Urinary bladder (tissue), 4 donors: ENCODE data around the gene MGAT4D. TPM values are rescaled to one million over a fixed set of nuclear protein-coding genes. Genes with fewer than 3 reads are reported as not detected.
"Not testable (repeated sequence)": the region's sequence is repeated elsewhere in the genome, so short reads cannot be mapped to it uniquely, and the experiment has no call there.

Experiments used
- DNase-seq: peaks from one replicate; pipeline ENCODE4 v3.0.0-alpha.2; 2015; ENCODE audit errors: extremely low spot score
- H3K27ac ChIP-seq: one replicate; pipeline ENCODE4 v1.5.1; 2013; ENCODE audit warnings: low read depth, mild to moderate bottlenecking, moderate library complexity
- H3K36me3 ChIP-seq: one replicate; pipeline ENCODE4 v1.6.1; 2013; ENCODE audit warnings: mild to moderate bottlenecking, moderate library complexity; ENCODE audit not compliant: insufficient read depth
- H3K4me1 ChIP-seq: one replicate; pipeline ENCODE4 v1.6.1; 2013; ENCODE audit warnings: mild to moderate bottlenecking, moderate library complexity; ENCODE audit not compliant: insufficient read depth
- H3K4me3 ChIP-seq: one replicate; pipeline ENCODE4 v1.5.1; 2013; ENCODE audit warnings: low read depth, low read length
- WGBS: extraction: QIAGEN DNeasy Blood & Tissue Kit; methylation state at CpG from one replicate; pipeline ENCODE4 v1.1.7; 2013; 5-methylcytosine and 5-hydroxymethylcytosine counted together
- polyA plus RNA-seq: library from polyadenylated mRNA; stranded (reverse); fragments of 200-250 nt; gene quantifications from one replicate; pipeline ENCODE4 v1.2.3, GENCODE V29; 2013
- total RNA-seq: library from RNA; depleted of rRNA; stranded (reverse); fragments of >200 nt; gene quantifications from one replicate; pipeline ENCODE4 v1.2.3, GENCODE V29; 2014
- donor health status: healthy with polysubstance abuse.
- donor health status: healthy.

The MGAT4D gene
- total and polyA plus RNA-seq, 2 donors = not detected

- 92% methylated on average over 31 of the region's 32 CpGs for WGBS
- not testable (repeated sequence) for H3K4me1 ChIP-seq
Observed at GRCh38 chr4:140413130-140413969, 84.7 kb downstream of the MGAT4D start.

DNA sequence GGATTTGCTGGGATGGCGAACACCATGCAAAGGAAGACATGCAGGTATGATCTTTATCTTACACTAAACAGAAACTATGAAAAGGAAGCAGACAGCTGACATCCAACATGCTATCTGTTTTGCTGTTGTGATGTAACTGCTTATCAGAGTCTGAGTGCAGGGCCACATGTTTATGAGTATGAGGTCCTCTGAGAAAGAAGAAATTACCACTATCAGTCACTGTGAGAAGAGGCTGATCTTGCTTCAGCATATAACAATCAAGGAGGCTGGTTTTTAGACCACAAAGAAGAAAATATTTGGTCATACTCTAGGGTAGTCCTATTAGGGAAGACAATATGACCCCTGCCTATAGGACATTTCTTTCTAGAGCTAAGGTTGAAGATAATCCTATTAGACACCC, 89.1 kb downstream of the MGAT4D start:
- no peak overlapping the region for H3K4me3 ChIP-seq
- no peak overlapping the region for H3K27ac ChIP-seq
- 86% methylated on average over 1 of the region's 1 CpG for WGBS
- no peaks in the 10 kb centered on the region for H3K36me3 ChIP-seq
- DNase-seq = no peak
- no peaks in the 10 kb centered on the region for H3K4me1 ChIP-seq

More at GRCh38 chr4:140413130-140413969, 84.7 kb downstream of the MGAT4D start:
- not testable (repeated sequence) for H3K4me3 ChIP-seq, DNase-seq, H3K36me3 ChIP-seq, H3K27ac ChIP-seq

DNA sequence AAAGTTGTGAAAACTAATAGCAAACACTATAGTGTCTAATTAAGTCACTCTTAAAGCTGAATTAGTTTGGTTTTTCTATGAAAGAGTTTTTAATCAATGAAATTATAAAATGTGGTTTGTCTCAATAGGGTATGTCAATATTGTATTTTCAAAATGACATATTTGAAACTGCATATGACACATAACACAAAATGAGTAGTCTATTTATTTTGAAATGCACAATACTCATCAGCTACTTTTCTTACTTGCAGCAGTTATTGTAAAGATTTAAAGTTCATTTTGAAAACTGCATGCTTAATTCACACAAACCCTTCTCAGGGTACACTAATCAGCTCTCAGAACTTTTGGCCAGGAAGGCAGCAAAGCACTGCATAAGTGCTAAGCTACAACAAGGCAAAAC, 91.8 kb downstream of the MGAT4D start:
- H3K4me1 ChIP-seq = no peaks in the 10 kb centered on the region
- H3K4me3 ChIP-seq = no peak overlapping the region
- no peak overlapping the region for H3K27ac ChIP-seq
- DNase-seq = no peak
- no peaks in the 10 kb centered on the region for H3K36me3 ChIP-seq

DNA sequence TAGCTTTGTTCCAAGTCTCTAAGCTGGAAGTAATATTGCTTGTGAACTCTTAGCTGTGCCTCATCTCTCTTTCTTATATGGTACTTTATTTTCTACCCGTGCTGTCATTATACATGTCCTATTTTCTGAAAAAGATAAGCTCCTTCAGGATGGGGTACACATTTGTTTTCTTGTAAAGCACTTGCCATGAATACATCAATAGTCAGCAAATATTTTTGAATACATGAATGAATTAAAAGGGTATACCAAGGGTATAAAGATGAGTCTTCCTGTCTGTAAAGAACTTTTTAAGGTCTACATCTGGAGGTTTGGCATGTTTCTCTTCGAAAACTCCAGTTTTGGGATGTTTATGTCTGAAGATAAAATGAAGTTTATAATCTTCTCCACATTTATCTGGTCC, 98.0 kb downstream of the MGAT4D start:
- no peak overlapping the region for H3K27ac ChIP-seq
- no peaks in the 10 kb centered on the region for H3K36me3 ChIP-seq
- DNase-seq = no peak
- H3K4me1 ChIP-seq = no peaks in the 10 kb centered on the region
- WGBS = 40% methylated on average over 2 of the region's 2 CpGs
- H3K4me3 ChIP-seq = no peak overlapping the region

- Histone ChIP-seq H3K36me3 (no peaks in the 10 kb centered on the region), H3K4me3 (no peak overlapping the region), H3K27ac (no peak overlapping the region), H3K4me1 (no peaks in the 10 kb centered on the region)
- WGBS = 75% methylated on average over 5 of the region's 5 CpGs
- no peak for DNase-seq
Observed at GRCh38 chr4:140395668-140396067, 102.4 kb downstream of the MGAT4D start.

Other genes with a start within 250 kb of the MGAT4D start
- 73.0 TPM for gene SCOC, start 124.6 kb downstream of the MGAT4D start, total RNA-seq
- 59.9 TPM for gene SCOC, start 124.6 kb downstream of the MGAT4D start, polyA plus RNA-seq
- 4.8 TPM for gene CLGN, start 70.6 kb downstream of the MGAT4D start, total RNA-seq
- gene CLGN, start 70.6 kb downstream of the MGAT4D start, polyA plus RNA-seq = 1.8 TPM
- gene ELMOD2, start 25.9 kb upstream of the MGAT4D start, total RNA-seq = 74.6 TPM
- 8.9 TPM for gene ELMOD2, start 25.9 kb upstream of the MGAT4D start, polyA plus RNA-seq
- gene UCP1, start 70.7 kb upstream of the MGAT4D start, total RNA-seq = not detected
- gene UCP1, start 70.7 kb upstream of the MGAT4D start, polyA plus RNA-seq = not detected